ENCODE results near the gene ATP6V1E1.

- TF ChIP-seq CTCF (IDR thresholded peaks at IDR 0.05) (no peak), POLR2A (IDR thresholded peaks at IDR 0.05) (no peak)
Measured at GRCh38 chr22:17613280-17613679, 15.3 kb downstream of the ATP6V1E1 start.

Measured in breast epithelium (tissue), 3 donors.